ENCODE measurements around the gene EDEM3.

GRCh38 chr1:184759651-184760050 lies 5.0 kb upstream of the EDEM3 start:
- TF ChIP-seq POLR2A (IDR thresholded peaks at IDR 0.05) (no peak), CTCF (IDR thresholded peaks at IDR 0.05) (no peak), POLR2AphosphoS5 (IDR thresholded peaks at IDR 0.05) (no peak)

Data from gastroesophageal sphincter (tissue), 3 donors.